T-cell (primary cell): Measurements from ENCODE around the gene PANK1. TPM values are rescaled to one million over a fixed set of nuclear protein-coding genes. Genes with fewer than 3 reads are reported as not detected.
"Not testable (repeated sequence)": the region's sequence is repeated elsewhere in the genome, so short reads cannot be mapped to it uniquely, and the experiment has no call there.

Source experiments
- ATAC-seq, 4 experiments: fragments of 200-7000 bp in 3 of 4; fragments of 150-1000 bp in 1 of 4; cut with Tn5 transposase; replicated peaks in 1 of 4; 1 replicate in 3 of 4; 2 replicates in 1 of 4; pipeline ENCODE4 v1.10.0; 2021; ENCODE audit warnings: moderate library complexity in 3 of 4, mild to moderate bottlenecking in 2 of 4, moderate number of reproducible peaks in 1 of 4
- CTCF ChIA-PET, 2 donors: fragments of 300-600 bp; sonication (Branson Sonifier 250); formaldehyde crosslinking; loops; one replicate each; lab custom pipeline; 2022; ENCODE audit warnings: antibody characterized with exemption in 2 of 2; lab: Charles Lee
- POLR2A ChIA-PET, 2 donors: fragments of 300-600 bp; sonication (Branson Sonifier 250); formaldehyde crosslinking; loops; one replicate each; lab custom pipeline; 2022; ENCODE audit warnings: antibody characterized with exemption in 2 of 2; lab: Charles Lee
- DNase-seq, 35 experiments: peaks; one replicate each; pipeline versions ENCODE4 v3.0.0 to v3.0.0-alpha.2; 2013 to 2023
- H3K27ac ChIP-seq: one replicate; pipeline ENCODE4 v1.5.1; 2013; ENCODE audit warnings: low read length
- H3K27me3 ChIP-seq, 2 experiments: replicated peaks in 1 of 2; 1 replicate in 1 of 2; 2 replicates in 1 of 2; pipeline versions ENCODE4 v1.6.1 to v1.7.0; 2013; ENCODE audit warnings: low read length in 1 of 2, mixed read lengths in 1 of 2; ENCODE audit not compliant: control insufficient read depth in 2 of 2, insufficient read depth in 2 of 2; ENCODE audit errors: extremely low read depth in 1 of 2
- H3K36me3 ChIP-seq, 2 donors: 1 replicate in 1 of 2; 2 replicates in 1 of 2; pipeline versions ENCODE4 v1.6.1 to v1.7.0; 2013; ENCODE audit warnings: low read length in 1 of 2; ENCODE audit not compliant: control insufficient read depth in 2 of 2, insufficient read depth in 1 of 2; ENCODE audit errors: extremely low read depth in 1 of 2
- H3K4me1 ChIP-seq, 2 experiments: 1 replicate in 1 of 2; 2 replicates in 1 of 2; pipeline versions ENCODE4 v1.6.1 to v1.7.0; 2013; ENCODE audit warnings: low read length in 2 of 2, mixed read lengths in 1 of 2; ENCODE audit not compliant: insufficient read depth in 2 of 2, control insufficient read depth in 1 of 2; ENCODE audit errors: extremely low read depth in 1 of 2
- H3K4me3 ChIP-seq, 2 donors: 1 replicate in 1 of 2; 2 replicates in 1 of 2; pipeline versions ENCODE4 v1.5.1 to v1.7.0; 2013; ENCODE audit warnings: mild to moderate bottlenecking in 2 of 2, low read length in 1 of 2, moderate library complexity in 1 of 2; ENCODE audit not compliant: control insufficient read depth in 1 of 2; ENCODE audit errors: extremely low read depth in 1 of 2
- H3K9me3 ChIP-seq: 2 replicates; pipeline ENCODE4 v1.7.0; 2013
- H3K27ac Mint-ChIP-seq, 2 donors: one replicate each; pipeline ENCODE4 v1.8.0; 2020 to 2021; ENCODE audit warnings: mild to moderate bottlenecking in 2 of 2, mixed read lengths in 2 of 2
- H3K27me3 Mint-ChIP-seq, 2 donors: one replicate each; pipeline ENCODE4 v1.8.0; 2021 to 2022; ENCODE audit warnings: mixed read lengths in 2 of 2
- H3K36me3 Mint-ChIP-seq: one replicate; pipeline ENCODE4 v1.8.0; 2021; ENCODE audit warnings: mixed read lengths
- H3K4me1 Mint-ChIP-seq, 3 donors: one replicate each; pipeline ENCODE4 v1.8.0; 2020 to 2022; ENCODE audit warnings: mixed read lengths in 3 of 3, mild to moderate bottlenecking in 1 of 3
- H3K4me3 Mint-ChIP-seq, 3 donors: one replicate each; pipeline ENCODE4 v1.8.0; 2020 to 2022; ENCODE audit warnings: mild to moderate bottlenecking in 3 of 3, mixed read lengths in 3 of 3, moderate library complexity in 3 of 3
- H3K9me3 Mint-ChIP-seq, 3 donors: one replicate each; pipeline ENCODE4 v1.8.0; 2020 to 2022; ENCODE audit warnings: mixed read lengths in 3 of 3
- WGBS: methylation state at CpG from one replicate; pipeline ENCODE4 v1.1.5; 2013; ENCODE audit warnings: missing lambda C conversion rate; ENCODE audit not compliant: insufficient coverage; 5-methylcytosine and 5-hydroxymethylcytosine counted together
- total RNA-seq, 35 experiments: library from RNA in 6 of 35; stranded (reverse) in 6 of 35; fragments of 120-200 nt in 1 of 35; gene quantifications; one replicate each; pipeline versions ENCODE4 v1.2.1 to v1.2.4 and lab custom pipeline; 2013 to 2026

PANK1 gene
- total RNA-seq, 5 donors from 2014 or later (not counting 1 experiment from before 2014, with no cell fraction given) = 1.4 to 2.0 (median 1.8) TPM

GRCh38 chr10:89549510-89549909 is 95.5 kb downstream of the PANK1 start:
- H3K4me3 Mint-ChIP-seq = no peak overlapping the region
- Histone ChIP-seq H3K4me3 (no peak overlapping the region), H3K9me3 (no peaks in the 10 kb centered on the region), H3K4me1 (no peaks in the 10 kb centered on the region), H3K36me3 (no peaks in the 10 kb centered on the region), H3K27ac (no peak overlapping the region), H3K27me3 (no peaks in the 10 kb centered on the region)
- no peaks in the 10 kb centered on the region for H3K36me3 Mint-ChIP-seq
- no peaks in the 10 kb centered on the region for H3K4me1 Mint-ChIP-seq
- no peak overlapping the region for H3K27ac Mint-ChIP-seq
- H3K27me3 Mint-ChIP-seq = peaks cover 4 to 8% of the 10 kb centered on the region in 2 donors
- no CpG with 5 or more reads among the region's 1 CpG for WGBS
- DNase-seq (no peak), ATAC-seq (no peak)
- CTCF ChIA-PET = no interaction called here
- H3K9me3 Mint-ChIP-seq = no peaks in the 10 kb centered on the region
- POLR2A ChIA-PET = no interaction called here

DNA sequence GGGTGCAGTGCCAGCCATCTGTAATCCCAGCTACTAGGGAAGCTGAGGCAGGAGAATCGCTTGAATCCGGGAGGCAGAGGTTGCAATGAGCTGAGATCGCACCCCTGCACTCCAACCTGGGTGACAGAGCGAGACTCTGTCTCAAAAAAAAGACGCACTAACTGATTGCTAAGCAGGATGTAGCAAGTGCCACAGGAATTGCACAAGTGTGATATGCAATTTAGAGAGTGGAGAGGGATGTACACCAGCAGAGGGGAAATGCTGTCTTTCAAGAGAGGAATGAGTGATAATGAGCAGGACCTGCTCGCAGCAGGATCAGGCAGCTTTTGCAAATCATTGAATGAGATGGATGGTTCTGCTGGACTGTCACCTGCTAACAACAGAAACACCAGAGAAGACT is 96.4 kb downstream of the PANK1 start:
- ChIA-PET POLR2A (interaction anchor here in 1 of 2 donors (0.7 kb wide), 1 partner anchor 101 kb away, joined by 3 read pairs; no protein-coding TSS in a partner anchor), CTCF (no interaction called here)
- H3K4me3 Mint-ChIP-seq = no peak overlapping the region
- no peaks in the 10 kb centered on the region for H3K36me3 ChIP-seq
- H3K27ac ChIP-seq = no peak overlapping the region
- H3K4me1 ChIP-seq = no peaks in the 10 kb centered on the region
- H3K27ac Mint-ChIP-seq = no peak overlapping the region
- peaks cover 4 to 8% of the 10 kb centered on the region in 2 donors for H3K27me3 Mint-ChIP-seq
- no peaks in the 10 kb centered on the region for H3K9me3 ChIP-seq
- 78% methylated on average over 5 of the region's 6 CpGs for WGBS
- H3K4me3 ChIP-seq = no peak overlapping the region
- no peaks in the 10 kb centered on the region for H3K4me1 Mint-ChIP-seq
- no peak for DNase-seq
- H3K9me3 Mint-ChIP-seq = no peaks in the 10 kb centered on the region
- no peaks in the 10 kb centered on the region for H3K27me3 ChIP-seq
- no peak for ATAC-seq
- no peaks in the 10 kb centered on the region for H3K36me3 Mint-ChIP-seq

DNA sequence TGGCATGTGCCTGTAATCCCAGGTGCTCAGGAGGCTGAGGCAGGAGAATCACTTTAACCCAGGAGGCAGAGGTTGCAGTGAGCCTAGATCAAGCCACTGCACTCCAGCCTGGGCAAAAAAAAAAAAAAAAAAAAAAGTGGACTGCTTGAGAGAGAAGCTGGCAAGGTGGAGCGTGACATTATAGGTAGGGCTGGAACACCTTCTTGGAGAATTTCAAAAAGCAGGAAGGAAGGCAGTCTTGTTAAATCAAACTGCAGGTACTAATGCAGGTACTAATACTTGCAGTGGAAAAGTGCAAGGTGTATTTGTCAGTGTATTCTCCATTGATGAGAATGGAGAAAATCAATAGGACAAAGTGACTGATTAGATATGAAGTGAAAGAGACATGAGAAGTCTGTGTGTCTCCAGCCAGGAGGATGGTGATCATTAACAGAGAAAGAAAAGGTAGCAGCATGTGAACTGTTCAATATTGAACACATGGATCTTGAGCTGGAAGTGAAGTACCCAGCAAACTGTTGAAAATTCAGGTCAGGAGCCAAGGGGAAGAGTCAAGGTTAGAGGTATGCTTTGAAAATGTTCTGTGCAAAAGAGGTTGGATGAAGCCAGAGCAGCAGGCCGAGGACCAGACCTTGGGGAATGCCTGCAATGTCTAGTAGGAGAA is 97.1 kb downstream of the PANK1 start:
- no peak for ATAC-seq
- ChIA-PET POLR2A (no interaction called here), CTCF (interaction anchor here in 1 of 2 donors (0.6 kb wide), 1 partner anchor 970 kb away, joined by 3 read pairs; no protein-coding TSS in a partner anchor)

GRCh38 chr10:89546651-89547050 is 98.4 kb downstream of the PANK1 start:
- H3K4me1 ChIP-seq, ATAC-seq, H3K27ac Mint-ChIP-seq, DNase-seq, H3K27ac ChIP-seq, H3K36me3 Mint-ChIP-seq, H3K4me3 ChIP-seq, H3K9me3 ChIP-seq, POLR2A ChIA-PET, H3K9me3 Mint-ChIP-seq, H3K4me3 Mint-ChIP-seq, H3K27me3 ChIP-seq, H3K4me1 Mint-ChIP-seq, H3K36me3 ChIP-seq: not testable (repeated sequence)
- WGBS = no CpG with 5 or more reads among the region's 1 CpG
- H3K27me3 Mint-ChIP-seq = peaks cover 11 to 14% of the 10 kb centered on the region in 2 donors
- CTCF ChIA-PET = interaction anchor here in 1 of 2 donors (0.6 kb wide), 1 partner anchor 138 kb away, joined by 5 read pairs; no protein-coding TSS in a partner anchor

More for the DNA sequence above, 97.1 kb downstream of the PANK1 start:
- Mint-ChIP-seq H3K27me3 (peaks cover 4 to 8% of the 10 kb centered on the region in 2 donors), H3K4me1 (no peaks in the 10 kb centered on the region), H3K27ac (no peak overlapping the region), H3K36me3 (no peaks in the 10 kb centered on the region), H3K4me3 (no peak overlapping the region), H3K9me3 (no peaks in the 10 kb centered on the region)
- no peaks in the 10 kb centered on the region for H3K27me3 ChIP-seq
- no peaks in the 10 kb centered on the region for H3K4me1 ChIP-seq
- 63% methylated on average over 2 of the region's 2 CpGs for WGBS
- no peak overlapping the region for H3K4me3 ChIP-seq
- no peaks in the 10 kb centered on the region for H3K36me3 ChIP-seq
- no peaks in the 10 kb centered on the region for H3K9me3 ChIP-seq
- H3K27ac ChIP-seq = no peak overlapping the region
- DNase-seq = no peak

DNA sequence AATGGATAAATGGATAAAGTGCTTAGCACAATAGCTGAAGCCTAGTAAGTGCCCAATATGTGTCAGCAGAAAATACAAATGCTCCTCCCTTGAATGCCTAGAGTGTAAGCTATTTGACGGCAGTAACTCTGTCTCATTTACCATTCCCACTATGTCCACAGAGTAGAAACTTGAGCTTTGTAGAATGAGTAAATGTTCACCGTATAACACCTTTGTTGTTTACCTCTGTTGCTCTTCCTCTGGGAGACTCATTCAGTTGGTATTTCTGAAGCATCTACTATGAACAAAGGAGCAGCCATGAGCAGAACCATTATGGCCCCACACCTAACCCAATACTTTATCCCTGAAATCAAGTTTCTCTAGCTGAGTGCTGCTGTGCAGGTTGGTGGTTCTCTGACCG is 101.2 kb downstream of the PANK1 start:
- Mint-ChIP-seq H3K27ac (no peak overlapping the region), H3K4me3 (no peak overlapping the region), H3K9me3 (no peaks in the 10 kb centered on the region), H3K36me3 (no peaks in the 10 kb centered on the region), H3K4me1 (no peaks in the 10 kb centered on the region), H3K27me3 (peaks cover 24 to 26% of the 10 kb centered on the region in 2 donors)
- DNase-seq = no peak
- Histone ChIP-seq H3K4me3 (no peak overlapping the region), H3K36me3 (no peaks in the 10 kb centered on the region), H3K27ac (no peak overlapping the region), H3K27me3 (peaks cover 0 to 2% of the 10 kb centered on the region in 2 experiments), H3K9me3 (no peaks in the 10 kb centered on the region), H3K4me1 (no peaks in the 10 kb centered on the region)
- WGBS = 100% methylated on average over 1 of the region's 3 CpGs
- no peak for ATAC-seq
- ChIA-PET CTCF (no interaction called here), POLR2A (no interaction called here)

GRCh38 chr10:89540420-89540949 is 104.6 kb downstream of the PANK1 start:
- CTCF ChIA-PET = no interaction called here
- Mint-ChIP-seq H3K36me3 (no peaks in the 10 kb centered on the region), H3K4me3 (no peak overlapping the region), H3K27ac (no peak overlapping the region), H3K4me1 (peaks cover 0 to 6% (median 4%) of the 10 kb centered on the region in 3 donors), H3K27me3 (peaks cover 34 to 44% of the 10 kb centered on the region in 2 donors), H3K9me3 (no peaks in the 10 kb centered on the region)
- Histone ChIP-seq H3K9me3 (no peaks in the 10 kb centered on the region), H3K36me3 (no peaks in the 10 kb centered on the region), H3K4me1 (no peaks in the 10 kb centered on the region), H3K27ac (no peak overlapping the region), H3K4me3 (no peak overlapping the region), H3K27me3 (peaks cover 4 to 10% of the 10 kb centered on the region in 2 experiments)
- POLR2A ChIA-PET = no interaction called here
- DNase-seq (no peak), ATAC-seq (no peak)
- WGBS = 83% methylated on average over 3 of the region's 4 CpGs
